Endothelial cell of umbilical vein (primary cell): Measurements from ENCODE around the gene MCEMP1. TPM values are rescaled to one million over a fixed set of nuclear protein-coding genes. Genes with fewer than 3 reads are reported as not detected.

ENCODE experiments used
- BruUV-seq: library from RNA; stranded (reverse); fragments of 400-500 nt; replicated peaks from 2 replicates; lab custom pipeline; 2021; lab: Mats Ljungman, UMichigan
- CTCF ChIA-PET: fragments of 300-600, 350-600 bp; sonication (Branson Sonifier 250); formaldehyde crosslinking; loops from one replicate; lab custom pipeline; 2021; ENCODE audit warnings: antibody characterized with exemption, inconsistent platforms; lab: Charles Lee
- POLR2A ChIA-PET: fragments of 300-600, 350-600 bp; sonication (Branson Sonifier 250); formaldehyde crosslinking; loops from one replicate; lab custom pipeline; 2021; ENCODE audit warnings: antibody characterized with exemption, inconsistent platforms; lab: Charles Lee
- DNase-seq: peaks from one replicate; pipeline ENCODE4 v3.0.0-alpha.2; 2011; ENCODE audit warnings: low read depth, low spot score
- FAIRE-seq: peaks from 2 replicates; lab custom pipeline; 2011; peaks lifted over from hg19 to GRCh38; lab: Jason Lieb, UNC
- H2AFZ ChIP-seq: 2 replicates; pipeline ENCODE4 v1.6.0; 2012; ENCODE audit warnings: low read depth, low read length, control low read depth, inconsistent platforms
- H3K27ac ChIP-seq: 2 replicates; pipeline ENCODE4 v1.5.1; 2011; ENCODE audit warnings: low read depth, mild to moderate bottlenecking, control low read depth, low read length, moderate library complexity; ENCODE audit not compliant: insufficient read depth
- H3K27me3 ChIP-seq, 2 experiments: 2 replicates each; pipeline versions ENCODE4 v1.6.0 to v1.6.1; 2011; ENCODE audit warnings: low read length in 2 of 2, mixed read lengths in 1 of 2; ENCODE audit not compliant: control insufficient read depth in 2 of 2, insufficient read depth in 2 of 2
- H3K36me3 ChIP-seq, 2 experiments: 2 replicates in 1 of 2; 3 replicates in 1 of 2; pipeline ENCODE4 v1.5.1; 2011; ENCODE audit warnings: low read length in 2 of 2, mild to moderate bottlenecking in 1 of 2, moderate library complexity in 1 of 2; ENCODE audit not compliant: control insufficient read depth in 2 of 2, insufficient read depth in 2 of 2; ENCODE audit errors: extremely low read depth in 1 of 2
- H3K4me1 ChIP-seq: 3 replicates; pipeline ENCODE4 v1.5.1; 2011; ENCODE audit warnings: mild to moderate bottlenecking, low read length; ENCODE audit not compliant: control insufficient read depth, insufficient read depth; ENCODE audit errors: extremely low read depth
- H3K4me2 ChIP-seq: 2 replicates; pipeline ENCODE4 v1.6.1; 2011; ENCODE audit warnings: low read length, control low read depth, mixed read lengths; ENCODE audit not compliant: insufficient read depth
- H3K4me3 ChIP-seq, 3 experiments: fragments of 200-600 bp in 1 of 3; sonication (generic), shearing (Covaris generic) in 1 of 3; replicated peaks in 1 of 3; 2 replicates each; pipeline ENCODE4 v1.5.1; 2011 to 2016; ENCODE audit warnings: control low read depth in 3 of 3, low read length in 3 of 3, mild to moderate bottlenecking in 2 of 3, inconsistent platforms in 1 of 3, low read depth in 1 of 3, moderate library complexity in 1 of 3; ENCODE audit not compliant: insufficient read depth in 1 of 3
- H3K79me2 ChIP-seq: 2 replicates; pipeline ENCODE4 v1.6.0; 2012; ENCODE audit warnings: low read length, inconsistent platforms; ENCODE audit not compliant: control insufficient read depth, insufficient read depth
- H3K9ac ChIP-seq: replicated peaks from 2 replicates; pipeline ENCODE3; 2011; ENCODE audit warnings: low read length, control low read depth; ENCODE audit not compliant: insufficient read depth; ENCODE audit errors: extremely low read depth
- H3K9me1 ChIP-seq: replicated peaks from 3 replicates; pipeline ENCODE4 v1.6.0; 2011; ENCODE audit warnings: mild to moderate bottlenecking, low read length; ENCODE audit not compliant: control insufficient read depth, insufficient read depth; ENCODE audit errors: extremely low read depth
- H3K9me3 ChIP-seq: replicated peaks from 2 replicates; pipeline ENCODE4 v1.5.1; 2012; ENCODE audit warnings: low read length, inconsistent platforms; ENCODE audit not compliant: control insufficient read depth, insufficient read depth
- H4K20me1 ChIP-seq: replicated peaks from 2 replicates; pipeline ENCODE3; 2011; ENCODE audit warnings: mild to moderate bottlenecking, low read length; ENCODE audit not compliant: control insufficient read depth, insufficient read depth; ENCODE audit errors: extremely low read depth
- CTCF ChIP-seq, 2 donors: IDR thresholded peaks; 1 replicate in 1 of 2; 2 replicates in 1 of 2; pipeline ENCODE4 v1.5.1; 2011; ENCODE audit warnings: low read length in 2 of 2, mild to moderate bottlenecking in 2 of 2, moderate library complexity in 2 of 2, control low read depth in 1 of 2, inconsistent platforms in 1 of 2, low read depth in 1 of 2; ENCODE audit not compliant: insufficient read depth in 1 of 2; ENCODE audit errors: extremely low read depth in 1 of 2
- EZH2 ChIP-seq: IDR thresholded peaks from 2 replicates; pipeline ENCODE4 v1.6.1; 2012; ENCODE audit warnings: borderline replicate concordance, low read depth, mild to moderate bottlenecking, moderate library complexity, low read length, inconsistent platforms; ENCODE audit not compliant: severe bottlenecking
- GATA2 ChIP-seq: IDR thresholded peaks from 2 replicates; pipeline ENCODE4 v1.7.0; 2011; ENCODE audit warnings: low read depth, mild to moderate bottlenecking, moderate library complexity, mixed read lengths, low read length; ENCODE audit not compliant: insufficient read length, insufficient read depth
- JUN ChIP-seq: IDR thresholded peaks from 2 replicates; pipeline ENCODE4 v1.6.1; 2011; ENCODE audit warnings: borderline replicate concordance, low read depth; ENCODE audit not compliant: insufficient read length, insufficient read depth
- MYC ChIP-seq: IDR thresholded peaks from one replicate; pipeline ENCODE4 v1.6.1; 2011; ENCODE audit warnings: mild to moderate bottlenecking, low read depth, low read length
- POLR2AphosphoS5 ChIP-seq: IDR thresholded peaks from 2 replicates; pipeline ENCODE4 v1.6.1; 2012; ENCODE audit warnings: low read depth, mild to moderate bottlenecking, control low read depth, low read length, moderate library complexity; ENCODE audit not compliant: insufficient read depth
- dilution Hi-C: fragments of 300-500 bp; cut with MboI; formaldehyde crosslinking; loops from one replicate; pipeline ENCODE4 v1.15.0; 2019; ENCODE audit warnings: low sequenced_read_pairs; ENCODE audit not compliant: extremely low pct_ligation_motif_present
- intact Hi-C: fragments of 100-400 bp; cut with micrococcal nuclease; formaldehyde crosslinking; loops from one replicate; pipeline ENCODE4 v1.10.0; 2022
- polyA plus RNA-seq, 4 experiments: library from polyadenylated mRNA; depleted of rRNA in 3 of 4; stranded (reverse) in 3 of 4; unstranded in 1 of 4; fragments of >200 nt; gene quantifications; 2 replicates each; pipeline versions ENCODE4 v1.2.1 to v1.2.3, GENCODE V29; 2011 to 2012; ENCODE audit warnings: missing spikeins in 1 of 4
- total RNA-seq: library from RNA; stranded (reverse); gene quantifications from 2 replicates; pipeline ENCODE4 v1.2.3, GENCODE V29; 2021
- TF ChIP-seq, protein P1 (sequence below): IDR thresholded peaks from 2 replicates; pipeline ENCODE4 v1.6.1; 2011; ENCODE audit not compliant: insufficient read depth, insufficient read length

The MCEMP1 gene
- total and polyA plus RNA-seq, 2 donors (not counting 3 experiments of a cell fraction or from before 2014, with no cell fraction given), result not detected

GRCh38 chr19:7639863-7640348, 37.0 kb upstream of the MCEMP1 start:
- Histone ChIP-seq H2AFZ (no peak overlapping the region), H3K79me2 (no peaks in the 10 kb centered on the region), H3K27ac (no peak overlapping the region), H4K20me1 (no peaks in the 10 kb centered on the region), H3K9me1 (no peaks in the 10 kb centered on the region), H3K9me3 (no peaks in the 10 kb centered on the region), H3K36me3 (no peaks in the 10 kb centered on the region), H3K9ac (no peak overlapping the region), H3K4me2 (no peak overlapping the region), H3K4me1 (peaks cover 7% of the 10 kb centered on the region), H3K27me3 (no peaks in the 10 kb centered on the region), H3K4me3 (no peak overlapping the region)
- FAIRE-seq (no peak), DNase-seq (no peak)
- intact Hi-C loops, result no loop called here
- CTCF ChIA-PET, result no interaction called here
- dilution Hi-C loops, result no loop called here
- TF ChIP-seq CTCF (IDR thresholded peaks at IDR 0.05; ENCODE audit: extremely low read depth in 1 of 2, insufficient read depth in 1 of 2, low read depth in 1 of 2, low read length in 2 of 2) (no peak), EZH2 (no peak), JUN (no peak), MYC (no peak), POLR2AphosphoS5 (no peak), GATA2 (no peak)
- TF ChIP-seq, protein P1, sequence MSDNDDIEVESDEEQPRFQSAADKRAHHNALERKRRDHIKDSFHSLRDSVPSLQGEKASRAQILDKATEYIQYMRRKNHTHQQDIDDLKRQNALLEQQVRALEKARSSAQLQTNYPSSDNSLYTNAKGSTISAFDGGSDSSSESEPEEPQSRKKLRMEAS, result peak; percentile 62
- POLR2A ChIA-PET, result no interaction called here
- no TSS peak for BruUV-seq
